AG09309 (cell line): ENCODE results near the gene ECEL1.
"Not testable (repeated sequence)": the region's sequence is repeated elsewhere in the genome, so short reads cannot be mapped to it uniquely, and the experiment has no call there.

Source experiments
- DNase-seq: peaks from one replicate; pipeline ENCODE4 v3.0.0-alpha.2; 2010; ENCODE audit warnings: low read depth
- H3K4me3 ChIP-seq: 2 replicates; pipeline ENCODE4 v1.5.1; 2011; ENCODE audit warnings: mild to moderate bottlenecking, low read depth, low read length, moderate library complexity; ENCODE audit not compliant: control insufficient read depth
- CTCF ChIP-seq: IDR thresholded peaks from 2 replicates; pipeline ENCODE4 v1.5.1; 2011; ENCODE audit warnings: mild to moderate bottlenecking, low read depth, low read length, inconsistent platforms; ENCODE audit not compliant: insufficient read depth, control insufficient read depth; ENCODE audit errors: missing control alignments

Gene ECEL1

DNA sequence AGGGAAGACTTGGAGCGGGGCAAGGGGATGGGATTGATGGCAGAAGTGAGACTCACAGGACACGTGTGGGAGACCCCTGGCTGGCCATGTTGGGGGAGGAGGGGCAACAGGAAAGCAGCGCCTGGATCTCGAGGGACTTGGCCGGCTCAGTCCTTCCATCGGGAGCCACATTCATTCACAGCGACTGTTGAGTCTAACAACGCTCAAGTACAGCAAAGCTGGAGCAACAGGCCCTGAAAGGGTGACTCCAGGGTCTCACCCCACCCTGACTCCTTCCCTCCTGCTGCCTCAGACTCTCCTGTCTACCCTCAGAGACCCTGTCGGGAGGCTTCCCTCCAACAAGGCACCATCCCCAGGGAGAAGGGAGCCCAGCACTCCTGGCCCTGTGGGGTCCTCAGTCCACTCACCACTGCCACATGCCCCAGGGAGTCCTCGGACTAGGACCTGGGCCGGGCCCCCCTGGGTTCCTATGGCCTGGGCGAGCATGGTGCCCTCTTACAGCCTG, 46.4 kb downstream of the ECEL1 start:
- no peak overlapping the region for H3K4me3 ChIP-seq
- no peak for DNase-seq
- TF ChIP-seq CTCF: no peak

GRCh38 chr2:232440220-232441018, 47.2 kb downstream of the ECEL1 start:
- peak; percentile 92 for TF ChIP-seq CTCF
- not testable (repeated sequence) for H3K4me3 ChIP-seq, DNase-seq

DNA sequence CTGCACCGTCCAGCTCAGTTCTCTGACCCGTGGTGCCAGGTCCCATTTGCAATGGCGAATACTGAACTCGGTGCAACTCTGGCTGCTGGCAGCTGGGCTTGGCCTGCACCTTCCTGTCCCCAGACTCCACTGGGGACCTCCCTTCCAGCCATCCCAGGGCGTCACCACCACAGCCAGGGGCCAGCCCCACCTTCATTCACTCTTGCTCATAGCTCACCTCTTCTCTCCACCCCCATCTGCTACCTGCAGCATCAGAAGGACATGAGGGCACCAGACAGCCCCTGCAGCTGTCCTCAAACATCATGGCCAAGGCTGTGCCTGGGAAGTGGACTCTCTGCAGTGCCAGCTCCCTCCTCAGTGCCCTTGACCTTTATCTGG, 47.9 kb downstream of the ECEL1 start:
- DNase-seq: no peak
- TF ChIP-seq CTCF: peak; percentile 16
- H3K4me3 ChIP-seq: no peak overlapping the region

DNA sequence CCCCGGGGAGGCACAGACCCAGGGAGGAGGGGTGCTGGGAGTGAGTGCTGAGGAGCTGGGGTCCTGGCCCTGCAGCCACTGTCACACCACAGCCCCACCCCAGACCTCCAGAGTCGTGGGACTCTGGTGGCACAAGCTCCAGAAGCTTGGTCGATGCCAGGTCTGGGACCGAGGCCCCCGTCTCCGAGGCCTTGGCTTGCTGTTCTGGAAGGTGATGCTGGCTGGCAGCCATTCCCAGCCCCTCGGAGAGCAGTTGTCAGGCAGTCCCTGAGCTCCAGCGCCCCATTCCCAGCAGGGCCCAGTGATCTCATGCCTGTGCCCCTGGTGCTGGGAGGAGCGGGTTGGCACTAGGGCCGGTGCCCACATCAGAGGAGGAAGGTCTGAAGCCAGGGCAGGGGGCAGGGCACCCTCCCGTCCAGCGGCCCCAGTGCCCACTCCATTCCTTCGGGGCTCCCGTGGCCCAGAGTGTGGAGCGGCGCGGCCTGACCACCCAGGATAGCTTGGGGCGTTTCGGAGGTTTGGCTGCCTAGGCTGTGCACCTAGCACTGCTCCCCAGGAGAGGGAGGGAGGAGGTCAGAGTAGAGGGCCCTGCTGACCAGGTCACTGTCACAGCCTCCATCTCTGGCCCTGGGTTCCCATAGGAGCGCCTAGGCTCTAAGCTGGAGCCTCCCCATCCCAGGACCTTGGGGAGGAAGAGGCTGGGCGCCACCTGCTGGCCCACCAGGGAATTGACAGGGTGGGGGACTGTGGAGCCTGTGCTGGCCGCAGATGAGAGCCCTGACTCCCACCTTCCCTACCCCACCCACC, 48.5 kb downstream of the ECEL1 start:
- no peak overlapping the region for H3K4me3 ChIP-seq
- DNase-seq: no peak
- peak; percentile 50 for TF ChIP-seq CTCF

DNA sequence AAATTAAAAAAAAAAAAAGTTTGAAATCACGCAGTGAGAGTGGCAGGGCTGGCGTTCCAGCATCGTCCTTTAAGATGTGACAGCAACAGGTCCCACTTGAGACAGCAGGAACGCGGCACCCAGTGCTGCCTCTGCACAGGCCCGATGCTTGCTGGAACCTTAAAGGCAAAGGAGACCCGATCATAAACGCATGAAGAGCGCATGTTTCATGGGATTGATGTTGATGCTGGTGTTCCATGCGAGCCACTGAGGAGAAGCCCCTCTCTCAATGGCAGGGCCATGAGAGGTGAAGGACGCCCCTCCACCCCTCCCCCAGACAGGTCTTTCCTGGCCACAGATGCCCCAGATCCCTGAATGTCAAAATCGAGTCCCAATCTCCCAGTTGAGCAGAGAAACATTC, 49.5 kb downstream of the ECEL1 start:
- TF ChIP-seq CTCF: no peak
- H3K4me3 ChIP-seq: no peak overlapping the region
- DNase-seq: no peak

GRCh38 chr2:232437195-232437571, 50.5 kb downstream of the ECEL1 start:
- TF ChIP-seq CTCF: no peak
- no peak overlapping the region for H3K4me3 ChIP-seq
- no peak for DNase-seq
